Activated naive CD4-positive, alpha-beta T cell treated with Interleukin-2 at 50 U/mL for 16 hours (primary cell): ENCODE data around the gene KIAA1549.

Experiments used
- DNase-seq: peaks from one replicate; pipeline ENCODE4 v3.0.0-alpha.2; 2020

Gene KIAA1549

DNA sequence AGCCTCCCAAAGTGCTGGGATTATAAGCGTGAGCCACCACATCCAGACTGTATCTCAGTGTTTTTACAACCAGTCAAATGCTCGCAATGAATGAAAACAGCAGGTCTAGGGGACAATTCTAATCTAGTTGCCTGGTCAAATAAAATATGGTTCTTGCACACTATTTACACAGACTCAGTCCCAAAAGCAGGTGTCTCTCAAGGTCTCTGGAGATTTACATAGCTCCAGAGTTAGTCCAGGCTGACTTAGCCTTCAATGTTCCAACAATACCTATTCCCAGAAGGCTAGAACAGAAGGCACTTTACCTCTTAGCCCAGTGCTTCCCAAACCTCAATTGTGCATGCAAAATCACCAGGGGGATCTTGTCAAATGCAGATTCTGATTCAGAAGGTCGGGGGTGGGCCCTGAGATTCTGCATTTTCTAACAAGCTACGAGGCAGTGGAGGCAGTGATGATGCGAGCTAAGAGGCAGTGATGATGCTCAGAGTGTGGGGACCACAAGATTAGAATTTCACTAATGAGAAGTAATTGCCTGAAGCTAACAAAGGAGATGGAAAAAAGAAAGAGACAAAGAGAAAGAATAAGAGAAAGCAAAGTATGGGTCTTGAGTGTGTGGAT is 6.4 kb downstream of the KIAA1549 start:
- DNase-seq, result no peak

DNA sequence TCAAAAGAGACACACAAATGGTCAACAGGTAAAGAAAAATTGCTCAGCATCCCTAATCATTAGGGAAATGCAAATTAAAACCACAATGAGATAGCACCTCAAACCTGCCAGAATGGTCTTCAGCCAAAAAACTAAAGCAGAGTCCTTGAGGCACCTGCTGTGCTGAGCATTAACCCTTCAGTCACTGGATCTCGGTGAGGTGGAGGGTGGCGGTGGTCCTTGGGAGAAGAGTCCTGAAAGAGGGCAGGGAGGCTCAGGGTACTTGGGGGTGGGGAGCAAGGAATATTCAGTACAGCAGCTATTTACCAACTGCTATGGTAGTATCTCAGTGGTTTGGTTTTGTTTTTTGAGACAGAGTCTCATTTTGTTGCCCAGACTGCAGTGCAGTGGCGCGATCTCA is 7.1 kb downstream of the KIAA1549 start:
- no peak for DNase-seq

DNA sequence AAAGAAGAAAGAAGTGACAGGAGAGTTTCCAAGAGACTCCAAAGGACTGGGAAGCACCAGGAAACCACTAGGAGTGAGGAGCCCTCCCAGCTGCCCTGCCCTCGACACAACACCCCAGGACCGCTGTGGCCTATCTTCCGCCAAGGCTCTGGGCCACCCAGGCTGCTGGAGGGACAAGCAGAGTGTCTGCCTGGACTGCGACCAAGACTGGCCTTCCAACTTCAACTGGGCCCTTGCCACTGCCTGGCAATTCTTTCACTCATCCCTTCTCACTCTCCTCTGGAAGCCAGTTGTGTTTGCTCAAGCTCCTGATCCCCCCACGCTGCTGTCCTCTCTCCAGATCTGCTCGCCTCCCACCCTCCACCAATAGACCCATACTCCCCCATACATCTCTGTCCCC is 10.2 kb downstream of the KIAA1549 start:
- DNase-seq, result no peak

DNA sequence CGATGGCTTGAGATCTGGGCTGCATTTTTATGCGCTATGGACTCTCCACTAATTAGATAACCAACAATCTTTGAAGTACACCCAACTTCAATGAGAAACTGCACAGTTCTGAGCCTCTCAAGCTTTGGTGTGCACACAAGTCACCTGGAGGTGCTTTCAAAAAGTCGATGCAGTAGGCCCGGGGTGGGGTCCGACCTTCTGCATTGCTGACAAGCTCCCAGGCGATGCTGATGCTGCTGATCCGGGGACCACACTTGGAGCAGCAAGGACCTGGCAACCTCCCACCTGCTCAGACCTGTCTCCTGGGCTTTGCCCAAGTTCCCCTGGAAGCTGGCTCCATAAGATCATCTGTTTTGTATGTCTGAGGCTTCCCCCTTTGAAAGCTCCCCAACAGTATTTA is 10.7 kb downstream of the KIAA1549 start:
- no peak for DNase-seq

DNA sequence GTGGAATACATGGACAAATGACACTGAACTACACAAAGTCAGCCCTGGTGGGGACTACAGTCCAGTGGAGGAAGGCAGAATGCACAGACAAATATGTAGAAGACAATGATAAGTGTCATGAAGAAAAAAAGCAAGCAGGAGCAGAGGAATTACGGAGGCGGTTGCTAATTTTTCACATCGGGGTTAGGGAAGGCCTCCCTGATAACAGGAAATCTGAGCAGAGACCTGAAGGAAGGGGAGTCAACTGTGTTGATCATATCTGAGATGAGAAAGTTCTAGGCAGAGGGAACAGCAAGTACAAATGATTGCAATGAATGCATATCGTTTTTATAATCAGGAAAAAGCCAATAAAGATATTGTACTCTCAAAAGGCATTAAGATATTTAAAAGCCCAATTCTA is 14.0 kb downstream of the KIAA1549 start:
- no peak for DNase-seq

DNA sequence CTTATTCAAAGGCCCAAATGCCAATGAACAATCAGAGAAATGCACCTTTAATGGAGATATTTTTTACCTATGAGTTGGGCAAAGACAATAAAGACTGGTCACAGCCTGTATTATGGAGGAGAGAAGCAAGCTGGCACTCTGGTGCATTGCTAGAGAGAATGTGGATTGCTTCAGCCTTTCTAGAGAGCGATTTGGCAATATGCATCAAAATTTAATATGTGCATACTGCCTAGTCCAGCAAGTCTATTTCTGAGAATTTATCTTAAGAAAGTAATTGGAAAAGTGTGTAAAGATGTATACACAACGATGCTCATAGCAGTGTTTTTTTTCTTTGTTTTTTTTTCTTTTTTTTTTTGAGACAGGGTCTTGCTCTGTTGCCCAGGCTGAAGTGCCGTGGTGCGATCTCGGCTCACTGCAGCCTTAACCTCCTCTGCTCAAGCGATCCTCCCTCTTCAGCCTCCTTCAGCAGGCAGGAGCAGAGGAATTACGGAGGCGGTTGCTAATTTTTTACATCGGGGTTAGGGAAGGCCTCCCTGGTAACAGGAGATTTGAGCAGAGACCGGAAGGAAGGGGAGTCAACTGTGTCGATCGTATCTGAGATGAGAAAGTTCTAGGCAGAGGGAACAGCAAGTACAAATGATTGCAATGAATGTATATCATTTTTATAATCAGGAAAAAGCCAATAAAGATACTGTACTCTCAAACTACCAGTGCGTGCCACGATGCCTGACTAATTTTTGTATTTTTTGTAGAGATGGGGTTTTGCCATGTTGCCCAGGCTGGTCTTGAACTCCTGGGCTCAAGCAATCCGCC is 16.4 kb downstream of the KIAA1549 start:
- DNase-seq, result no peak

DNA sequence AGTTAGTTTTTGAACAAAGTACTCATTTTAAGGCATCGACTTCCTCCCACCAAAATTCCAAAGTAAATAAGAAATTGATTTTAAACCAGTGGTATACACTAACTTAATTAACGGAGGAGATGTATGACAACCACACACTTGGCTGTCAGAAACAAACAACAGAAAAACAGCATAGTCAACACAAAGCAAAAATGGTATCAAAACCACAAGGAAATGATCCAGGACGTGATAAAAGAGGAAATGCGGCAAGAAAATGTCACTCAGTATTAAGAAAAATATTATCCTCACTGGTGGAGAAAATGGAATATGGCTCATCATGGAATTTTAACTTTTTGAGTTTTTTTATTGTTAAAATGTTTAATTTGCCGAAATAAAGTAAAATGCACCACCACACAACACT is 17.5 kb downstream of the KIAA1549 start:
- no peak for DNase-seq

DNA sequence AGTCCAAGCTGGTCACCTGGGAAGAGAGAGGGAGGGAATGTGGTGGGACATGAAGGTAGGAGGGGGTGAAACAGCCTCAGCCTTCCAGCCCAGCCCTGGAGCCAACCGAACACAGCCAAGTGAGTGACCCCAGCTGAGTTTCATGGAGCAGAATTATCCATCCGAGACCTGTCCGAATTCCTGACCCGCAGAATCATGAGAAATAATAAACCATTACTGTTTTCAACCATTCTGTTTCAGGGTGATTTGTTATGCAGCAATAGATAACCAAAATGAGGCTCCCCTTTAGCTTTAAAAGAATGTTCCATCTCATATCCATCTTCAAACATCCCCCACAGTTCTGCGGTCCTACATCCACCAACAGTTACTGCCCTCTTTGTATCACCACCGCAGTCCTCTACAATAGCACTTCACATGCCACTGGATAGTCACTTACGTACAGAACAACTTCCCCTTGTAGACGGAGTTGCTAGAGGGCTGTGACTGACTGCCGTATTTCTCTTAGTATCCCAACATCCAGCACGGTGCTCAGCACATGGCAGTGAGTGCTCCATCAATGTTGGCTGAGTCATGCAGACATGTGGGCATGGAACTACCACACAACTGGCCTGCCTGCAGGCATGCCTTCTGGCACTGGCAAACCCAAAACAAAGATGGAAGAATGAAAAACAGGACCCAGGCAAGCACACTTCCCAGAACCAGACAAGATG is 18.5 kb downstream of the KIAA1549 start:
- DNase-seq, result no peak

DNA sequence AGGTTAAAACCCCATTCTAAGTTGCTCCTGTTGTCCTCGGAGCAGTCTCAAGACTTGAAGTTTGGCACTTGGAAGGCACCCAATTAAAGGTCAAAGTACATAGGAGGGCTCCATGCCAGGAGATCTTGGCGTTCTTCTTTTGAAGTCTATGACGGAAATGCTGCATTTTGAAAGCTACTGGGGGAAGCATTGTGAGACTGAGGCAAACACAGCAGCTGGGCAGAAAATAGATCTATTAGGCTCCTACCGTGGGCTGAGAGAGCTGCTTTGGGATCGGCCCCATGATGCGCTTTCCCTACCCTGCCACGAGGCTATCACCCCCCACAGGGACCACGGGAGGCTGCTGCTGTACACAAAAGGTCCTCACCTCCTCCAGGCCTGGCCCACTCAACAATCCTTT is 20.0 kb downstream of the KIAA1549 start:
- no peak for DNase-seq

DNA sequence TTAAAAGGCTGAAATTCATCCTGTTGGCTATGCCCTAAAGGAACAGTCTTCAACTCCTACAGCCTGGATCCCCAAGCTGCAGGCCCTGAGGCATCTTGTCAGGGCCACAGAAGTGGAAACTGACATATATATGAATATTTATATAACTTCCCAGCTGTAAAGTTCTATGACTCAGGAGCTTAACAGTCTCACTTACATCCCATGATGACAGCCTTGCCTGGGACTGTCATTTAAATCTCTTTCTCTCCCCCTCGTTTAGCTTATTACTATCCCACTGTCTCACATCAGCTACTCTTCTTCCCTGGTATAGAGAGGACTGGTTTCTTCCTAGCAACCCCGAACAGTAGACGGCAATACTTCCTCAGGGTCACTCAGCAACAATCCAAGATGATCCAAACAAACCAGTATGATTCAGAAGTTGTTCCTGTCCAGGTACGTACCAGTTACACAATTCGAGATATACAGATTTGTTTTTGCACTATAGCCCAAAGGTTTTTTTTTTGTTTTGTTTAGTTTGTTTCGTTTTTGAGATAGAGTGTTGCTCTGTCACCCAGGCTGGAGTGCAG is 22.7 kb downstream of the KIAA1549 start:
- DNase-seq, result no peak

DNA sequence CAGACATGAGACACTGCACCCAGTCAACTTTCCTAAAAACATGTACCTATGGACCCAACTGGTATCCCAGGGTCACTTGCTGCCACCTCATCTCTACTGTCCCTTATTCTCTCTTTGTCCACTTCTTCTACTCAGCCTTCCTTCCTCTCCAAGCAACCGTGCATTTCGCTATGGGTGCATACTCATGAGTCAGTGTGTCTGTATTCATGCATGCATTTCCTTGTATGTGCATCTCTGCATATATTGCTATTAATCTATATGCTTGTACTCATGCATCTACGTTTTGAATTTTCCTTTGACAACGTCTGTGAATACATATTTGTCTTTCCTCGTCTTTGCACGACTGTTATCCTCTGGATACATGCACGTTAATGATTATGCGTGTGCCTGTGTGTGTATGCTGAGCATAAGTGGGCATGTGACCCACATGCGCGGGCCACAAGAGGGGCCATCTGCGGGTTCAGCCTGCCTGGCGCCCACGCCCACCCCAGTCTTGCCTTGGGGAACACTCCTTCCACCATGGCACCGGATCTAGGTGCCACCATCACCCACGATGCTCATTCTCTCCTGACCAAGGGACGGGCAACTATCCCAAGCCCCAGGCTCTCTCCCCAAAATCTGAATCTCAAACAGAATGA is 23.3 kb downstream of the KIAA1549 start:
- no peak for DNase-seq

DNA sequence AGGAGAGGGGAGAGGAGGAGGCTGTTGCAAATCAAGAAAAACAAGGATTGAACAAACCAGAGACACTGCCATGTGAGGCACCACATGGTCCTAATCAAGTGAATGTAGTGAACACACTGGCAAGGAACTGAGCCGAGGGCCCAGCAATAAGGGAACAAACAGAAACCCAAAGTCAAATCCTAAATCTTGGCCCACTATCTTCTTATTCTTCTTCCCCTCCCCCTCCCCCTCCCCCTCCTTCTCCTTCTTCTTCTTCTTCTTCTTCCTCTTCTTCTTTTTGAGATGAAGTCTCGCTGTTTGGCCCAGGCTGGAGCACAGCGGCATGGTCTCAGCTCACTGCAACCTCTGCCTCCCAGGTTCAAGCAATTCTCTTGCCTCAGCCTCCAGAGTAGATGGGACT is 24.0 kb downstream of the KIAA1549 start:
- no peak for DNase-seq

DNA sequence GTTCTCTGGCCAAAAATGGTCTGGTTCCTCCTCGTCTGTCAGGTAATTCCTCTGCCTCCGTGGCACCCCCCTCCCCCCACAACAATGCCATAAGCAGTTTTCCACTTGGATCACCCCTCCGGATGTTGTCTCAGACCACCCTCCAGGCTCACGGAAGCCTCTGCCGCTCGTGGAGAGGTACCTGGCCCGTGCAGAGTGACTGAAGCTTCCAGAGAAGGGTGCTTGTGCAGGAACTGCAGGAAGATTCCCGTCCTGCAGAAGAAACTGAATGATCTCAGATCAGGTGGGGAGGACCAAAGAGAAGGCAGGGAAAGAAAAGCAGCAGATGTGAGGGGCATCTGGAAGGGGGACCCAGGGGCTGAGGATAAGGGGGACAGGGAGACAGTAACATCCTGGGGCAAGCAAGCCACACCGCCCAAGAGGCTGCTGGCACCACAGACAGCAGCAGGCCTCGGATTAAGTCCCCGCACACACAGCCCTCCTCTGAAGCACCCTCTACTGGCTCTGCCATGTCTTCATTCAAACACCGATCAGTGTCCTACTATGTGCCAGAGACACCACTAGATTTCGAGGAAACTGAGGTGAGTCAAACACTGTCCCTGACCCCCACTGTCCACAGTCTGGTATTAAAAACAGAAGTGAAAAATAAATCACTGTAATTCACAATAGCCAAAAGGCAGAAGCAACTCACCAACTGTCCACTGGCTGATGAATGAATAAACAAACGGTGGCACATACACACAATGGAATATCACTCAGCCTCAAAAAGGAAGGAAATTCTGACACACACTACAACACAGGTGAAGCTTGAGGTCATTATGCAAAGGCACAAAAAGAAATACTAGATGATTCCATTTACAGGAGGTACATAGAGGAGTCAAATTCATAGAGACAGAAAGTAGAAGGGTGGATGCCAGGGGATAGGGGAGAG is 26.4 kb downstream of the KIAA1549 start:
- DNase-seq, result no peak

DNA sequence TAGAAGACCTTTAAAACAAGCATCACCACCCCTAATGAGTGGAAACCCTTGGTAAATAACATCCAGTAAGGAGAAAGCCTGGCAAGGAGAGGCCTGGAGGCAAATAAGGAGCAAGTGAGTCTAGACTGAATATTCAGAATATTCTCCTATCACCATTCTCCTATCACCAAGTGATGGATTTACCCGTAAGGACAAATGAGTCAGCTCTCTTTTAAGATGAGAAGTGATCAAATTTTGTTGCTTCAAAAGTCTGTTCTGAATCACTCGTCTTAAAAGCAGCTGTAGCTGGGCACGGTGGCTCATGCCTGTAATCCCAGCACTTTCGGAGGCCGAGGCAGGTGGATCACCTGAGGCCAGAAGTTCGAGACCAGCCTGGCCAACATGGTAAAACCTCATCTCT is 28.4 kb downstream of the KIAA1549 start:
- DNase-seq, result no peak

DNA sequence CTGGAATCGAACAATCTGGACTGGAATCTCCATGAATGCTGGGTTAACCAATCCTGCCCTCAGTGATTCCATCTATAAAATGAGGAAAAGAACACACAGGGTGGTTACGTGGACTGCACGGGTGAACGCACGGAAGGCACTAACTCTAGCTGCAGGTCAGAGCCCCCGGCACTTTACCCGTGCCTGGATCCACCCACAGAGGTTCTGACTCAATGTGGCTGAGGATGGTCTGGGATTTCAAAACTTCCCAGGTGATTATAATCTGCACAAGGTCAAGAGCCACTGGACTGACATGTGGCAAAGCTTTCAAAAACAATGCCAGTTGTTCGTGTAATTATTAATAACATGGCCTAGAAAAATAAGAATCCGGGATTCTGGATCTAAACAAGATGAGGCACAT is 29.2 kb downstream of the KIAA1549 start:
- no peak for DNase-seq

DNA sequence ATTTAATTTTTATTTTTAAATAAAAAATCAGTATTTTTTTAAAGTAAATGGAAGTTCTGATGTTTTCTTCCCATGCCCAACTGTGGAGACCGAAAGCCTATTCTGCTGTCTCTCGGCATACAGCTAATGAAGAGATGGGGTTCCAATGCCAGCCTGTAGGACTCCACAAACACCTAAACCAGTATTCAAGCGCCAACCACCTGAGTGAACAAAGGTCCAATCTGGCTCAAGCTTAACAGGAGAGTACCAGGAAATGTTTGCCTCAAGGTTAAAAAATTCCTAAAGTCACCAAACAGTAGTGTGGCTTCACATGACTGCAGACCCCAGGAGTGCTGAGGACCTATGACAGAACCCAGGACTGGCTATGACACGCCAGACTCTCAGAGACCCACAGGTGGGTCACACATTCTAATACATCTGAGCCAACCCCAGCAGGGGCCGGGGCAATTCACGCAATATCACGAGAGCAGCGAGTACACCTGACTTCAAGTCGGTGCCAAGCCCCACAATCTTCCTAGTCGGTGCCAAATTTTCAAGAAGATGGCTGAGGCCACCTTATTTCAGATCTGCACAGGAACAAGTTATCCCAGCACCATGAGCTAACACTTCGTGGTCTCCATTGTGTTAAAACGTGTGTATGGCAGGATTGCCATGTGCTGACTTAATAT is 31.6 kb downstream of the KIAA1549 start:
- DNase-seq, result no peak

DNA sequence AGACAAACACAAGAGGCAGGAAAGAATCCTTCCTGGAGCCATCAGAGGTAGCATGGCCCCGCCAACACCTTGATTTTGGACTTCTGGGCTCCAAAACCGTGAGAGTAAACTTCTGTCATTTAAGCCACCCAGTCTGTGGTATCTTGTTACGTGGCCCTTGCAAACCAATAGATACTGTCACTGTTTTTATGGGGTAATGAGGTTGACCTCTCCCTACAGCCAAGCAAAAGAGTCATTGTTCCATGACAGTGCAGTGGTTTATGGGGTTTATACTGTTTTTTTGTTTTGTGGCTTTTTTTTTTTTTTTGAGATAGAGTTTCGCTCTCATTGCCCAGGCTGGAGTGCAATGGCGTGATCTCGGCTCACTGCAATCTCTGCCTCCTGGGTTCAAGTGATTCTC is 32.8 kb downstream of the KIAA1549 start:
- DNase-seq, result no peak

DNA sequence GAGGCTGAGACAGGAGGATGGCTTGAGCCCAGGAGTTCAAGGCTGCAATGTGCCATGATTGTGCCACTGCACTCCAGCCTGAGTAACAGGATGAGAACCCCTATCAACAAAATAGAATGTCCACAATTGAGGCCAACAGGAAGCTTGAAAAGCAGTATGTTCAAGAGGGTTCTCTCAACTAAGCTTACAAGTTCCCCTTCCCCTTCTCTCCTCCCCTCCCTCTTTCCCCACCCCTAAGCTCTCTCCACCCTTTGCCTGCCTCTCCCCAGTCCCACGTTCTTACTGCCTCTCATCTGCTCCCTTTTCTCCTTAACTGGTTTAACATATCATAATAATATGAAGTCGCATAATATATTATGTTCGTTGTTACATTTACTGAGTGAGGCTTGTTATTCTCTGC is 35.4 kb downstream of the KIAA1549 start:
- no peak for DNase-seq

DNA sequence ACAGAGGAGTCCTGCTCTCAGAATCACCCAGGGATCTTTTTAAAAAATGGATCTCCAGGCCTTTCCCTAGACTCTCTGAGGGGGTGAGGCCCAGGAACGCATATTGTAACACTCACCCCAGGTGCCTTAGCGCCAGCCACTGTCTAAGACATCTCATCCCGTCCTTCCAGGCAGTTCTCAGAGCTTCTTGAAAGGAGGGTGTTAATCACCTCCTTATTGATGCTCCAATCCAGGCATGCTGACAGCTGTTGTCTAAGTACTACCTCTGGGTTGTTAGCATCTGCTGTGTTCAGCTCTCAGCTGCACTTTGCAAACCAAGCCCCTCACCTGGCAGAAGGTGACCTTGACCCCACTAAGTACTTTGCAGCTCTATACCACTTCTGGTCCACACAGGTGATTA is 36.0 kb downstream of the KIAA1549 start:
- no peak for DNase-seq

DNA sequence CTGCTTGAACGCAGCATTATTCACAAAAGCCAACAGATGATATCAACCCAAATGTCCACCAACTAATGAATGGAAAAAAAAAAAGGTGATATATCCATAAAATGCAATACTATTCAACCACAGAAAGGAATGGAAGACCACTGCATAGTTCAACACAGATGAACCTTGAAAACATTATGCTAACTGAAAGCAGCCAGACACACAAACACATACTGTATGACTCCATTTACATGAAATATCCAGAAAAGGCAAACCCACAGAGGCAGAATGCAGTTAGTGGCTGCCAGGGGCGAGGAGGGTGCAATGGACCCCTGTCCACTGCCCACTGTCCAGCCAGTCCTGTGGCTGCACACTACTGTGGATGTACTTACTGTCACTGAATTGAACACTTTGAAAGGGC is 36.6 kb downstream of the KIAA1549 start:
- DNase-seq, result no peak

DNA sequence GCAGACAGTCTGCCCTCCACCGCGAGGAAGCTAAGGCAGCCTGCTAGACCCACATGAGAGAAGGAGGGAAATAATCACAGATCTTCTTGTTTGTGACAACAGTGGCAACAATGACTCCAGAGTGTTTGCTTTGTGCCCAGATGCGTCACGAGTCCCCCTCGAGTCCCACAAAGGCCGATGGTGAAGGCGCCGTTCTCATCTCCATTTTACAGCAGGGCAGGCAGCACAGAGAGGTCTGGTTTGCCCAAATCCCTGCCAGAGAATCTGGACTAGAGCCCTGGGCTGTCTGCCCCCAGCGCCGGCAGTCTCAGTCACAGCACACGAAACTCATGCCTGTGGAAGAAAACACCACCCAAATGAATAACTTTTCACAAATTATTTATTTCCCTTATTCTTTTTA is 38.1 kb downstream of the KIAA1549 start:
- DNase-seq, result no peak

DNA sequence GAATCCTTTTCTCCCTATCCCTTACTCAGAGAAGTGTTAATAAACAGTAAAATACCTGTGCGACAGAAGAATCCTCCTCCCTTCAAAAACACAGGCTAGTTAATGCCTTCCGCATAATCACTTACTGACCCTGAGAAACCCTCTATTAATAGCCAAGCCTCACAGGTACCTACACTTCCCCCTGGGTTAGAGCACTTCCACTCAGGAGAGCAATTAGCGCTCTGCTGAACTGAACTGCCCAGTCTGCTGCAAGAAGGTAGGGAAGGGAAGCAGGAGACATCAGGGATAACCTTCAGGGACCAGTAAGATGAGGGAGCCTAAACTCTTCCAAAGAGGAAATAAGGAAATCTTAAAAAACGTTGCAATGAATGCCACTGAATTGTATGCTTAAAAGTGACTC is 39.6 kb downstream of the KIAA1549 start:
- no peak for DNase-seq
